ENCODE results near the gene SPSB2.
A peak's percentile ranks its signal among the peaks of the same experiment; 100 is the strongest.
"Not testable (repeated sequence)": the region's sequence is repeated elsewhere in the genome, so short reads cannot be mapped to it uniquely, and the experiment has no call there.

Gene SPSB2

GRCh38 chr12:6899837-6900519 lies 26.9 kb upstream of the SPSB2 start:
- DNase-seq (ENCODE audit: low spot score): no peak
- TF ChIP-seq CTCF (IDR thresholded peaks at IDR 0.05; ENCODE audit: extremely low read depth, insufficient read depth, missing control alignments): no peak
- in situ Hi-C loops (cut with MboI; ENCODE audit: low pct_unique_long_range_greater_than_20kb, low sequenced_read_pairs, unreplicated experiment): no loop called here

- in situ Hi-C loops (cut with MboI; ENCODE audit: low pct_unique_long_range_greater_than_20kb, low sequenced_read_pairs, unreplicated experiment): no loop called here
- DNase-seq (ENCODE audit: low spot score): no peak
- TF ChIP-seq CTCF (IDR thresholded peaks at IDR 0.05; ENCODE audit: extremely low read depth, insufficient read depth, missing control alignments): no peak
These were observed 26.3 kb upstream of the SPSB2 start for GRCh38 chr12:6899427-6899826.

GRCh38 chr12:6896846-6897435 lies 23.8 kb upstream of the SPSB2 start:
- no peak for TF ChIP-seq CTCF (IDR thresholded peaks at IDR 0.05; ENCODE audit: extremely low read depth, insufficient read depth, missing control alignments)
- in situ Hi-C loops (cut with MboI; ENCODE audit: low pct_unique_long_range_greater_than_20kb, low sequenced_read_pairs, unreplicated experiment): no loop called here
- no peak for DNase-seq (ENCODE audit: low spot score)

GRCh38 chr12:6894321-6894720 lies 21.2 kb upstream of the SPSB2 start:
- no peak for DNase-seq (ENCODE audit: low spot score)
- in situ Hi-C loops (cut with MboI; ENCODE audit: low pct_unique_long_range_greater_than_20kb, low sequenced_read_pairs, unreplicated experiment): no loop called here
- TF ChIP-seq CTCF (IDR thresholded peaks at IDR 0.05; ENCODE audit: extremely low read depth, insufficient read depth, missing control alignments): no peak

- in situ Hi-C loops (cut with MboI; ENCODE audit: low pct_unique_long_range_greater_than_20kb, low sequenced_read_pairs, unreplicated experiment): not testable (repeated sequence)
These were observed 19.6 kb upstream of the SPSB2 start for GRCh38 chr12:6892683-6893082.

GRCh38 chr12:6891646-6892001 lies 18.5 kb upstream of the SPSB2 start:
- in situ Hi-C loops (cut with MboI; ENCODE audit: low pct_unique_long_range_greater_than_20kb, low sequenced_read_pairs, unreplicated experiment): no loop called here
- no peak for DNase-seq (ENCODE audit: low spot score)
- no peak for TF ChIP-seq CTCF (IDR thresholded peaks at IDR 0.05; ENCODE audit: extremely low read depth, insufficient read depth, missing control alignments)

More at GRCh38 chr12:6892683-6893082, 19.6 kb upstream of the SPSB2 start:
- DNase-seq (ENCODE audit: low spot score): not testable (repeated sequence)

- peak; percentile 92 for TF ChIP-seq CTCF (IDR thresholded peaks at IDR 0.05; ENCODE audit: extremely low read depth, insufficient read depth, missing control alignments)
- peak; percentile 98 for DNase-seq (ENCODE audit: low spot score)
- in situ Hi-C loops (cut with MboI; ENCODE audit: low pct_unique_long_range_greater_than_20kb, low sequenced_read_pairs, unreplicated experiment): no loop called here
These were observed 17.9 kb upstream of the SPSB2 start for GRCh38 chr12:6890789-6891645.

- DNase-seq (ENCODE audit: low spot score); in situ Hi-C loops (cut with MboI; ENCODE audit: low pct_unique_long_range_greater_than_20kb, low sequenced_read_pairs, unreplicated experiment): not testable (repeated sequence)
These were observed 16.9 kb upstream of the SPSB2 start for GRCh38 chr12:6889775-6890573.

GRCh38 chr12:6888794-6889193 lies 15.7 kb upstream of the SPSB2 start:
- in situ Hi-C loops (cut with MboI; ENCODE audit: low pct_unique_long_range_greater_than_20kb, low sequenced_read_pairs, unreplicated experiment); DNase-seq (ENCODE audit: low spot score): not testable (repeated sequence)
